HG03354 (cell line): ENCODE results near the gene CHD6.

Source experiments
- ATAC-seq: cut with Tn5 transposase; IDR thresholded peaks from one replicate; pipeline ENCODE4 v1.9.1; 2021; ENCODE audit warnings: mild to moderate bottlenecking; ENCODE audit not compliant: unreplicated experiment, poor library complexity, severe bottlenecking

Gene CHD6, protein sequence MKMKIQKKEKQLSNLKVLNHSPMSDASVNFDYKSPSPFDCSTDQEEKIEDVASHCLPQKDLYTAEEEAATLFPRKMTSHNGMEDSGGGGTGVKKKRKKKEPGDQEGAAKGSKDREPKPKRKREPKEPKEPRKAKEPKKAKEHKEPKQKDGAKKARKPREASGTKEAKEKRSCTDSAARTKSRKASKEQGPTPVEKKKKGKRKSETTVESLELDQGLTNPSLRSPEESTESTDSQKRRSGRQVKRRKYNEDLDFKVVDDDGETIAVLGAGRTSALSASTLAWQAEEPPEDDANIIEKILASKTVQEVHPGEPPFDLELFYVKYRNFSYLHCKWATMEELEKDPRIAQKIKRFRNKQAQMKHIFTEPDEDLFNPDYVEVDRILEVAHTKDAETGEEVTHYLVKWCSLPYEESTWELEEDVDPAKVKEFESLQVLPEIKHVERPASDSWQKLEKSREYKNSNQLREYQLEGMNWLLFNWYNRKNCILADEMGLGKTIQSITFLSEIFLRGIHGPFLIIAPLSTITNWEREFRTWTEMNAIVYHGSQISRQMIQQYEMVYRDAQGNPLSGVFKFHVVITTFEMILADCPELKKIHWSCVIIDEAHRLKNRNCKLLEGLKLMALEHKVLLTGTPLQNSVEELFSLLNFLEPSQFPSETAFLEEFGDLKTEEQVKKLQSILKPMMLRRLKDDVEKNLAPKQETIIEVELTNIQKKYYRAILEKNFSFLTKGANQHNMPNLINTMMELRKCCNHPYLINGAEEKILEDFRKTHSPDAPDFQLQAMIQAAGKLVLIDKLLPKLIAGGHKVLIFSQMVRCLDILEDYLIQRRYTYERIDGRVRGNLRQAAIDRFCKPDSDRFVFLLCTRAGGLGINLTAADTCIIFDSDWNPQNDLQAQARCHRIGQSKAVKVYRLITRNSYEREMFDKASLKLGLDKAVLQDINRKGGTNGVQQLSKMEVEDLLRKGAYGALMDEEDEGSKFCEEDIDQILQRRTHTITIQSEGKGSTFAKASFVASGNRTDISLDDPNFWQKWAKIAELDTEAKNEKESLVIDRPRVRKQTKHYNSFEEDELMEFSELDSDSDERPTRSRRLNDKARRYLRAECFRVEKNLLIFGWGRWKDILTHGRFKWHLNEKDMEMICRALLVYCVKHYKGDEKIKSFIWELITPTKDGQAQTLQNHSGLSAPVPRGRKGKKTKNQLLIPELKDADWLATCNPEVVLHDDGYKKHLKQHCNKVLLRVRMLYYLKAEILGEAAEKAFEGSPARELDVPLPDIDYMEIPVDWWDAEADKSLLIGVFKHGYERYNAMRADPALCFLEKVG (N-terminal part only)

DNA sequence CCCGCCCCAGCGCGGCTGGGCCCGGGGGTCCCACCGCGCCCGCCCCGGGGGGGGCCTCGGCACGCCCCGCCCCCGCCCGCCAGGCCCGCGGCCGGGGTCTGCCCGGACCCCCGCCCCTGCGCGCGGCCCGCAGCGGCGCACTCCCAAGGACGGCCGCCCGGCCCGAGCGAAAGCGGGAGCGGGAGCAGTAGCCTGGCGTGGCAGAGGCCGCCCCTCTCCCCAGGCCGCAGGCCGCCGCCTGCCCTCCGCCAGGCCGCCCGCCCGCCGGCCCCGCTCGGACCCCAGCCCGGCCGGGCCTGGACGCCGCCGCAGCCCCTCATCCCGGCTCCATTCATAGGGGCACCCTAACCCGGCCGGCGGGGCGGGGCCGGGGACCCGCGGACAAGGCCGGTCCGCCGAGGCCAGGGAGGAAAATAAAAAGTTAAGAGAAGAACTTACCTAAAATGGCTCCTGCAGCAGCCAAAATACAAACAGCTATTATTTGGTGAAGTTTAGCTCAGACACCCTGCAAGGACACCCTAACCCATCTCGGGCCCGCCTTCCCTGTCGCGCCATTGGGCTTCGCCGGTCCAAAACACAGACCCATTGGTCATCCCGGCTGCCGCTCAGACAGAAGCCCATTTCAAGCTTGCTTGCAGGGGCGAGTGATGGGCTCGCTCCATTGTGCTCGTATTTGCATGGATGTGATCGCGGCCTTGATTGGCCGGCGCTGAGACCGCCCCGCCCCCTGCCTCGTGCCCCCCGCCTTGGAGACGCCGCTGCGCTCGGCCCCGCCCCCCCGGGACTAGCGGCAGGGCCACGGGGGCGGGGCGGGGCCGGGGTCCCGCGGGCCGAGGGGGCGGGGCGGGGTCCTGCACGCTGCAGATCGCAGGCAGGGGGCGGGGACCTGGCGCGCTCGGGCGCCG, at the start of gene CHD6:
Gene CHD6, minus strand, starts transcription at position 476 of the 905 bp plus-strand sequence. CDS start 67,040 bp downstream, outside the sequence.
- ATAC-seq = peak; percentile 99

DNA sequence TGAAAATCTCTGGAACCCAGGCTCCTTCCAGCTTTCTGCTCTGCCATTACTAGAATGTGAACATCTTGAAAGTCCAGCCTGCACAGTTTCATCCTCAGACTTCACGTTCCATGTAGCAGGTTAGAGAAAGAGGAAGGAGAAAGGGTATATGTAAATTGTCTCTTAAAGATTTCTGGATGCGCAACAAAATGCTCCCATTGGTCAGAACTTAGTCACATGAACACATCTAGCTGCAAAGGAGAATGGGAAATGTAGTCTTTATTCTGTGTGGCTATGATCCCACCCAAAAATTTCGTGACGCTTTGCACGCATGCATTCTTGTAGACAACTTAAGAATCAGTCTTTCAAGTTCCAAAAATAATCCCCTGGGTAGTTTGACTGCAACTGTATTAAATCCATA, 46.4 kb upstream of the CHD6 start:
- no peak for ATAC-seq

DNA sequence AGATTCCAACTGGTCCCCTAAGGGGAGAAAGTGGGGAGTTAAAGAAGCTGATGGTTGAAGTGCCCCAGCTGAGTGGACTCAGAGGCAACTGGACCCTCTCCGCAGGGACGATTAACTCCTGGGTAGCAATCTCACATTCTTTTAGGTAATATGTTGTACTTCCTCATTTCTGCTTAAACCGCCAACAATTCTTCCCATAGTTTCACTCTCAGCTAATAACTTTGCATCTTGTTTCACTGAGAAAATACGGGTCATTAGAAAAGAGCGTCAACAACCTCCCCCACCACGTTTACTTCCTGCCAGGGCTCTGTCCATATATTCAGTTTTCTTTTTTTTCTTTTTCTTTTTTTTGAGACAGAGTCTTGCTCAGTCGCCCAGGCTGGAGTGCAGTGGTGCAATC, 39.5 kb upstream of the CHD6 start:
- no peak for ATAC-seq

DNA sequence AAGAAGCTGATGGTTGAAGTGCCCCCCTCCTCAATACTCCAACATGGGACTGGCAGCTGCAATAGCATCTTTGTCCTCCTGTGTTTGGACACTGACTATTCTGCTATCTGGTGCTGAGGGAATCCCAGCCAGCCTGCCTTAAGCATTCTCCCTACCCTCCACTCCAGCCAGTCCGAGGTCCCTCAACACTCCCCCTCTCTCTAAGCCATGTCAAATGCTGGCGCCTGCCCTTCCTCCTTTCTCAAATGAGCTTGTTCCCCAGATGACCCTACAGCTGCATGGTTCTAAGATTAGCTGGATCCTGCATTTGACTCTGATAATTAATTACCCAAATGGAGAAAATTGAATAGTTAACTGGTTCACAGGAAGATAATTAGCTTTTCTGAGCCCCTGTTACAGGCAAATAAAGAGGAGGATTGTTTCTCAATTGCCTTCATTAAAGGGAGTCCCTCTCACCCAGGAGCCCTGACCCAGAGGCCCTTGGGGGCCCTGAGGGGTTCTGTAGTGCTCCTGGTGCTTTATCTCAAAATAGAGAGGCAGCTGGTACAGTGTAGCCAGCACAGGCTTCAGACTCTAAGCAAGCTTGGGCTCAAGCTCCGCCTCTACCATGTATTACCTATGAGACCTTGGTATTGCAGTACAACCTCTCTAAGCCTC, 37.9 kb upstream of the CHD6 start:
- ATAC-seq = no peak

DNA sequence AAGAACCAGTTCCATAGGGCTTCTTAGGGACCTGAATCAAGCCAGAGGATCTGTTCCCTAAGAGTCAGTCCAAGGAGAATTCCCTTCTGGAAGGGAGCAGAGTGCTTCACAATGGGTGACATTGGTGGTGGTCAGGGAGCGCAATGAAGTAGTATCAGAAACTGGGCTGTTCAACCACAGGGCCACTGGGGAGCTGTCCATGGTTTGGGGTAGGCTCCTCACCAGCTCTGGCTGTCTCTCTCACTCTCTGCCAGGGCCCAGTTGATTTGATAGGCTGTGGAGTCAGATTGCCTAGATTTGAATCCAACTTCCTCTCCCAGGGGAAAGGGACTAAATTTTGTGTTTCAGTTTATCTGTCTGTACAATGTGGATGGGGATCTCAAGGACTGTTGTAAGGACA, 36.7 kb upstream of the CHD6 start:
- ATAC-seq = no peak

DNA sequence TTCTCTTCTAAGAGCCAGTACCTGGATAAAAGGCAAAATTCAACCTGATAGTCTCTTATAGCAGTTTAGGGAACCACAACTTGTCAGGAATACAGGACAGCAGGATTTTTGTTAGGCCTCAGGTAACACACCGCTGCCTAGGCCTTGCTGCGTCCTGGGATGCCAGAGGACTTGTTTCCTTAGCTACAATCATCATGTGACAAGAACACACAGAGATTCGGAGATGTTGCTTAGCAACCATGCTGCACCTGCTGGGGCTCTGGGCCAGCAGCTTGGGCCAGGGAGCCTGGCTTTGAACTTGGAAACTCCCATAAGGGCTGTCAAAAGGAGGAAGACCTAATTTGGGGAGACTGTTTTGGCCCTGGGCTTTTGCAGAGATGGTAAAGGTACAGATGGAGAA, 36.1 kb upstream of the CHD6 start:
- ATAC-seq = no peak

DNA sequence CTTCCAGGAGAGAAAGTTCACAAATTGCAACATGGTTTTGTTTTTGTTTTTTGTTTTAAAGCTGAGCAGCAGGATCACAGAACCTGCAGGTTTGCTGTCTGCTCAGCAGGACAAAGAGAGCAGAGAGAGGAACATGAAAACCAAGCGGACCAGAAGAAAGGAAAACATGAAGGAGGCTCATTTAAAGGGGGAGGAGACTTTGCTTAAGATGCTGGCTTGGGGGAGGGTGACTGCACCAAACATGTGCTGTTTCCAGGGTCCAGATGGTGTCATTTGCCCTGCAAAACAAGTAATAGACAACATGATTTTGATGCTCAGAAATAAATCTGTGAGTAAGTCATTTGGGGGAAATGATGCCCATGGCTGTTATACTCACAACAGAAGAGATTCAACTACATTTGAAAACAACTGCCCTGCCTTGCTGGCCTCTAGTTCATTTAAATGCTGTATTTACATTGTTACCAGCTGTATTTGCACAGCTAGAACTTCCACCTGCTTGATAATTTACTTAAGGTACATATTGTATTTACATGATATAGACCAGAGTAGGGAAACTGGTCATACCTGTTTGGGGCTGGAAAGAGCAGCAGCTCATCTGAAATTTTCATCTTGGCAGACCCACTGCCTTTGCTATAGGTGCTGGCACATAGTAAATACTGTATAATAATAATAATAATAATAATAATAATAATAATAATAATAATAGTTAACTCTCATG, 32.2 kb upstream of the CHD6 start:
- no peak for ATAC-seq

DNA sequence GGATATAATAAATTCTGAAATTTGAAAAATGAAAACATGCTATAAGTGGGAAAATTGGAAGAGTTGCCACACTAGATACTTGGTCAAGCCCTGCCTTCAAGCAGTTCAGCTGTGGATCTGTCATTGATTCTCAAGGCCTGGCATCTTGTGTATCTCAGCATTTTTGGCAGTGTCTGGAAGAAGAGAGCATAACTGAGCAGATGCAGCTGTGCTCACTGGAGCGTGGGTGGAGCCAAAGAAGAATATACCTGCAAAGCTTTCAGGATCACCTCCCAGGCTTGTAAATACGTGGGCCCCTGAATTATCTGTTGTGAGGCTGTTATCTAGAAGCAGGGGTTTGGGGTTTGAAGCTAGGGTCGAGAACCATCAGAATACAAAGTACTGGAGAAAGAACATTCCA, 31.3 kb upstream of the CHD6 start:
- no peak for ATAC-seq

DNA sequence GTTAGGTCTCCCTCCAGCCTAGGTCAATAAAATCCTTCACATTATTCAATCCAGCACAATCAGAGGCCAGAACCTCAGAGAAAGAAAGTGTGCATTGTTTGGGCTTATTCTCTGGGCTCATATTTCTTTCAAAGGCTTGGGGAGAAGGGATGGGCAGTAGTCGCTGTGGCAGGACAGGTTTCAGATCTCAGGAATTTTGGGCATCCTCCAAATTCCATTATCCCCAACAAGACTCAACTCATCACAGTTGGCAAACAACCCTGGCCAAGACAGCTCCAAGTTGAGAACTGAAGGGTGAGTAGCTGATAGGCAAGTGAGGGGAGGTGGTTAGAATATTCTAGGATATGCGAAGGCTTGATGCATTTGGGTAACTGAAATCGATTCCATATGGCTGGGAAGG, 27.2 kb upstream of the CHD6 start:
- ATAC-seq = no peak

DNA sequence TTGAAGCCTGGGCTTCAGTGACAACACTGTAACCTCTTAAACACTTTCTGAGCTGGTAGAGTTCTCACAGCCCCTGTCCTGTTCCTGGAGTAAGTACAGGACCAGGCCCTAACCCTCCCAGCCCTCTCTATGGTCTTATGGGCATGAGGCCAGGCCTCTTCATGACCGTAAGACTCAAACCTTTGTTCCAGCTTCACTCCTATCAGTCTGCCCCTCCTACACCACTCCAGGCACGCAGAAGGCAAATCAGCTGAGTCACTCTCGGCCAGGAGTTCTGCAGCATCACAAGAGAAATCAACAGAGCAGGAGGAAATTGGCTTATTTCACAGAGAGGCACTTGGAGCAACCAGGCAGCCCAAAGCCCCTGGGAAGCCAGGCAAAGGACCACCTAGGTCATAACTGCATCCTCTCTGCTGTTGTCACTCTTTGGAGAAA, 25.3 kb upstream of the CHD6 start:
- no peak for ATAC-seq

DNA sequence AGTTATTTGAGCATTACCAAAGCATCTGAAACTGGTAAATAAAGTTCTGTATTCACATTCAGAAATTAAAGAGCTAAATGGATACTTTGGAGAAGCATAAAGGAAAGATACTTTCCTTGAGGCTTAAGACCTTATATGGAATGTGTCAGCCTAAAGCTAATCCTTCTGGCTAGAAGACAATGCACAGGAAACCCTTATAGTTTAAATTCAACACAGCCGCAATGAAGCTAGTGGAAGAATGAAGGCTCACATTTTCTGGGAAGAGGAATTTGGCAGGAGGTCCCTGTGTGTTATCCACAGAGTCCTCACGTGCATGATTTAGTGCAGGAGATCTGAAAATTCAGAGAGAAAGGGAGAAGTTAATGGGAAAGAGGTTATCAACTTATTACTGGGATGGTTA, 21.5 kb upstream of the CHD6 start:
- no peak for ATAC-seq

DNA sequence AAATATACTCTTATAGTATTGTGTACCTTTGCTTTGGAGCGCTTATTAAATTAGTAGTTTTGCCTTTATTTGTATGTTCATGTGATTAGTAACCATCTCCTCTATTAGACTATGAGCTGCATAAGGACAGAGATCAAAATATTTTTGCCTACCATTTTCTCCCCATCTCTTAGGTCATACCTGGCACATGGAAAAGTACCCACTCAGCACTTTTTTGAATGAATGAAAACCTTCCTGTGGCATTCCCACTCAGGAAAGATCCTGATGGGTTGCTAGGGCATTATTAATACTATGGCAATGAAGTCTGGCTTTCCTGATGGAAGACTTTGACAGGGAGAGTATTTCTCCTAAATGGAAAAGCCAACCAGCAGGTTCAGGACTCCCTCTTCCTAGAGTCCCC, 20.3 kb upstream of the CHD6 start:
- ATAC-seq = no peak

DNA sequence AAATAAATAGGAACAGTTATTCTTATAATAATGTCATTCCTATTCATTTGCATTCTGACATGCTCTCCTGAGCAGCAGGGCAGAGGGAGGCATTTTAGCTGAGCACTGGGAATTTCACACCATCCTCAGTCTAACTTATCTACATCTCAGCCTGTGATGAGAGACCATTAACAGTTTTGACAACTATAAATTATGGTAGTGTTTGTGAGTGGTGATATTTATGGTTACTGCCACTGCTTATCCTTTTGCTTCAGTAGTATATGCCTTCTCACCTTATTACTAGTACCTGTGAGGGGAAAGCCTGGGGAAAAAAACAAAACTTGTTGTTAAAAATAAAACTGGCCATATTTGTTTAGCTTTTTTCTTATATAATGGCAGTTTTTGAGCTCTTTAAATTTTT, 17.0 kb upstream of the CHD6 start:
- ATAC-seq = no peak

DNA sequence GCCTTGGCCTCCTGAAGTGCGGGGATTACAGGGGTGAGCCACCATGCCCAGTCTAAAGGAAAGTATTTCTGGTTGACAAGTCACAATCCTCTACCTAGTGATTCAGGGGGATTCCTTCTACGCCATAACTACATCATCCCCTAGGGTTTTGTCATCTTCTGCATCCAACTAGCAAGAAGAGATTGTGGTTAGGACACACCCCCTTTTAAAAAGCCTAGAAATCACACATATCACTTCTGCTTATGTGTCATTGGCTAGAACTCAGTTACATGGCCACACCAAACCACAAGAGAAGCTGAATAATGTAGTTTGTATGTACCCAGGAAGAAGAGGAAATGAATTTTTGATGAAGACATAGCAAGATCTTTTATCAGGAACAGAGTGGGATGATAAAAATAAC, 14.7 kb upstream of the CHD6 start:
- ATAC-seq = no peak

DNA sequence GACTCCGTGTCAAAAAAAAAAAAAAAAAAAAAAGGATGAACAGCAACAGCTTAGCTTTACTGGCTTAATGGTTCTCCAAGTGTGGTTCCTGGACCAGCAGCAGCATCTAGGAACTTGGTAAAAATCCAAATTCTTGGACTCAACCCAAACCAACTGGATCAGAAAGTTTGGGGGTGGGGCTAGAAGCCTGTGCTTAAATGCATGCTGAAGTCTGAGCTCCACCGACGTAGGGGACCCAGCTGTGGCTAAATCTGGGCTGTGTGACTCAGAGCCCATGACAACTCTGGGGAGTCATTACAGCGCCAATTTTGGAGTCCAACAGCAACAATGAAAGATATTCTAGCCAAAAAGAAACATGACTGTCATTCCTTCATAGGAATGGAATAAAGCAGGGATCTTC, 13.6 kb upstream of the CHD6 start:
- no peak for ATAC-seq

DNA sequence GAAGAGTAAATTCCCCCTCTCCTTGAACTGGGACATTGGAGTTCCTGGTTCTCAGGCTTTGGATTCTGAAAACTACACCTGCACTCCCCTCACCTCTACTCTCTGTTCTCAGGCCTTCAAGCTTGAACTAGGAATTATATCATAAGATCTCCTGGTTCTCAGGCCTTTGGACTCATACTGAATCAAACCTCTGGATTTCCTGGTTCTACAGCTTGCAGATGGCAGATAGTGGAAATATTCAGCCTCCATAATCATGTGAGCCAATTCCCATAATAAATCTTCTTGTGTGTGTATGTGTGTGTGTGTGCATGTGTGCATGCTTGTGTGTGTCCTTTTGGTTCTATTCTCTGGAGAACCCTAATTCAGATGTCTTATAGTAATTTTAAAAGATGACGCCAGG, 12.7 kb upstream of the CHD6 start:
- no peak for ATAC-seq

DNA sequence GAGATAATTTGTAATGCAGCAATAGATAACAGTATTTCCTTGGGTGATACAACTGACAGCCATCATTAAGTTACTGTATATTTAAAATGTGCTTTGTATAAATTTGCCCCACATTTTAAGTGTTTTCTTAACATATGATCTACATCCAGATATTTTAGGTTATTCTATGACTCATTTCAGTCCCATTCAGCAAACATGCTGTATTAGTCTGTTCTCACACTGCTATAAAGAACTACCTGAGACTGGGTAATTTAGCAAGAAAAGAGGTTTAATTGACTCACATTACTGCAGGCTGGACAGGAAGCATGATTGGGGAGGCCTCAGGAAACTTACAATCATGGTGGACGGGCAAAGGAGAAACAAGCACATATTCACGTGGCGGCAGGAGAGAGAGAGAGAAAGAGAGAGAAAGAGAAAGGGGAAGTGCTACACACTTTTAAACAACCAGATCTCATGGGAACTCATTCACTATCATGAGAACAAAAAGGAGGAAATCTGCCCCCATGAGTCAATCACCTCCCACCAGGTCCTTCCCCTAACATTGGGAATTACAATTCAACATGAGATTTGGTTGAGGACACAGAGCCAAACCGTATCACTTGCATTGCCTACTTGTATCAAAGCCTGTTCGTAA, 9.6 kb upstream of the CHD6 start:
- no peak for ATAC-seq
